ENCODE results near the gene TRAF2.
"Not testable (repeated sequence)": the region's sequence is repeated elsewhere in the genome, so short reads cannot be mapped to it uniquely, and the experiment has no call there.

TRAF2 gene

DNA sequence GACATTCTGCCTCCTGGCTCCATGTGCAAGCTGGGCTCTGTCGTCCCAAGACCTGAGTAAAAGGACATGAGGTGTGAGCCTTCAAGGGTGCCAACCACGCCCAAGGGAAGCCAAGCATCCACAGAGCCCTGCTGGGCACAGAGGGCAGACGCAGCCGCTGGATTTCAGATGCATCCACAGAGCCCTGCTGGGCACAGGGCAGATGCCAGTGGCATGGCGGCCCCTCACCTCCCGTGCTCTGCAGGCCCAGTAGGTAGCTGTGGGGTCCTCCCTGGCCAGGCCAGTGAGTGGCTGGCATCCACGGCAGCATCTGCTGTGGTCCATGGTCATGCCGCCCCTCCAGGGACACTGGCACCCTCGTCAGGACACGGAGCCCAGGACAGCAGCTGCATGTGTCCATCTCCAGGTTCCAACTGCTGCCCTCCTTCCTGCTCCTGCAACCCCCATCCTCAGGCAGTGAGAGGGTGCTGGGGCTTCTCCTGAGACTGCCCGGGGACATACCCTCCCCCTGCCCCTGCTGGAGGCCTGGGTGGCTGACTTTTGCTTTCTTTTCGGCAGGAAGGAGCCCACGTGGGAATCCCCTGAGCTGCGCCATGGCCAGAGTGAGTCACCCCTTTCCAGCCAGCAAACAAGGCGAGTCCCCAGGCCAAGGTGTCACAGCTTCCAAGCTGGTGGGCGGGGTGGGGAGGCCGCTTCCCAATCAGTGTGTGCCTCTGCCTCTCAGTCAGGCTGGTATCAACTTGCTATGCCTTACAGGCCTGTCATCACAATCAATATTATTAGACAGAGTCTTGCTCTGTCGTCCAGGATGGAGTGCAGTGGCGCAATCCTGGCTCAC lies 4.0 kb upstream of the TRAF2 start:
- DNase-seq, result peak; percentile 90 to 93

DNA sequence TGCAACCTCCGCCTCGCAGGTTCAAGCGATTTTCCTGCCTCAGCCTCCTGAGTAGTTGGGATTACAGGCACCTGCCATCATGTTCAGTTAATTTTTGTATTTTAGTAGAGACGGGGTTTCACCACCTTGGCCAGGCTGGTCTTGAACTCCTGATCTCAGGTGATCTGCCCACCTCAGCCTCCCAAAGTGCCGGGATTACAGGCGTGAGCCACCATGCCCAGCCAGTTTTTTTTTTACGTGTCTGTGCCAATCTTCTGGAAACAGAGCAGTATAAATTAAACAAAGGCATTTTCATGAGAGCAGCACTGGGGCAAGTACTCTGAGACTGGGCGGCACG lies 3.4 kb upstream of the TRAF2 start:
- DNase-seq, result not testable (repeated sequence)

DNA sequence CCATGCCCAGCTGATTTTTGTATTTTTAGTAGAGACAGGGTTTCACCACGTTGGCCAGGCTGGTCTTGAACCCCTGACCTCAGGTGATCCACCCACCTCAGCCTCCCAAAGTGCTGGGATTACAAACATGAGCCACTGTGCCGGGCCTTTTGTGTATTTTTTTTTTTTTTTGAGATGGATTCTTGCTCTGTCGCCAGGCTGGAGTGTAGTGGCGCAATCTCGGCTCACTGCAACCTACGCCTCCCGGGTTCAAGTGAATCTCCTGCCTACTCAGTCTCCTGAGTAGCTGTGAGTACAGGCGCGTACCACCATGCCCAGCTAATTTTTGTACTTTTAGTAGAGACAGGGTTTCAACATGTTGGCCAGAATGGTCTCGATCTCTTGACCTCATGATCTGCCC lies 2.6 kb upstream of the TRAF2 start:
- DNase-seq, result not testable (repeated sequence)

DNA sequence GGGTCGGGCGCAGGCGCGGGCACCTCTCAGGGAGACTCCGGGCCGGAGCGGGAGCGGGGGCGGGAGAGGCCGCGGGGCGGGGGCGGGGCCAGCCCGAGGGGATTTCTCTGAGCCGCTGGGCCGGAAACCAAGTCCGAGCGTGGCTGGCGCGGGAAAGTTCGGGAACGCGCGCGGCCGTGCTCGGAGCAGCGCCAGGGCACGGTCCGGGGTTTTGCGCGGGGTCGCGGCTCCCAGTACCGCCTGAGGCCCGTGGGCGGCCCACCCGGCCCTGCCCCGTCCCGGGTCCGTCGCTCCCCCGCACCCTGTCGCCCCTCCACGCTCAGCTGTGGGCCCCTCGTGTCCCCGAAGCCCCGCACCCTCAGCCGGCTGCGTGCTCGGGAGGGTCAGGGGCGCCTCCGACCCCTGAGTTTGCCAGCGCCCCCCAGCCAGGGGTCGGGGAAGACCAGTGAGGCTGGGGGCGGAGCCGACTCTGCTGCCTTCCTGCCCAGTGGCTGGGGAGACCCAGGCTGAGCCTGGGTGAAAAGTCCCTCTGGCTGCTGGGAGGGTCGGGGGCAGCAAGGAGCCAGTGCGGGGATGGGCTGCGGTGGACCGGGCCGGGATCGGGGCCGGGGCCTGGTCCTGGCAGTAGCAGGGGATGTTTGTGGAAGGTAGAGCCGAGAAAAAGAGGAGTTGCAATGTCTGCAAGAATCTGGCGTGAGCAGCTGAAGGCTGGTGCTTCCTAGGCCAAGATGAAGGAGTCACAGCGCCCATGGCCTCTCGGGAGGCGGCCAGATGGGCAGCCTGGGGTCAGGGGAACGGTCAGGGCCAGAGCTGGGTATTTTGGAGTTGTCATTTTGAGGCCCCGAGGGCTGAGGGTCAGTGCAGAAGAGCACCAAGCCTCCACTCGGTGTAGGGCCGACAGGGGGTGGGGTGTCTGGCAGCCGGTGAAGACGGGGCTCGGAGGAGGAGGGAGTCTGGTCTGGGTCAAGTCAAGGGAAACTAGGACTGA lies 588 bp downstream of the TRAF2 start:
- peak; percentile 47 to 56 for DNase-seq

DNA sequence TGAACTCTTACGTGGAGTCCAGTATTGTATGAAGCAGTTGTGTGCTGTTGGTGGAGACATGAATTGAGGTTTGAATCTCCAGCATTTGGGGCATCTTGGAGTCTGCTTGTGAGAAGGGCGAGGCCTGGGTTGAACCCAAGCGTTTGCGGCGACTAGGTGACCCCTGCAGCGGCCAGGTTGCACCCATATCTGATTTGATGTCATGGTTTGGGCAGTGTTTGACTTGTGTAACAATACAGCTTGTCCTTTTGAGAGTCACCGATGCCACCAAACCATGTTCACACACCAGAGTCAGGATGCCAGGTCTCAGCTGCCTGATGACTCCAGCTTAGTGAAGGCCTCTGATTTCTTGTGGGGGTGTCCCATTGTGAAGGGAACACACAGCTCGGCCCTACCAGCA lies 2.1 kb downstream of the TRAF2 start:
- DNase-seq, result no peak

DNA sequence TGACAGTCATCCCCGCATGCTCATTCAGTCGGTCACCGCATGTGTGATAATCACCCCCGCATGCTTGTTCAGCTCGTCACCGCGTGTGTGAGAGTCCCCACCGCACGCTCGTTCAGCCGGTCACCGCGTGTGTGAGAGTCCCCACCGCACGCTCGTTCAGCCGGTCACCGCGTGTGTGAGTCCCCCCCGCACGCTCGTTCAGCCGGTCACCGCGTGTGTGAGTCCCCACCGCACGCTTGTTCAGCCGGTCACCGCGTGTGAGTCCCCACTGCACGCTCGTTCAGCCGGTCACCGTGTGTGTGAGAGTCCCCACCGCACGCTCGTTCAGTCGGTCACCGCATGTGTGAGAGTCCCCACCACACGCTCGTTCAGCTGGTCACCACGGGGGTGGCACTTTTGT lies 3.5 kb downstream of the TRAF2 start:
- no peak for DNase-seq

DNA sequence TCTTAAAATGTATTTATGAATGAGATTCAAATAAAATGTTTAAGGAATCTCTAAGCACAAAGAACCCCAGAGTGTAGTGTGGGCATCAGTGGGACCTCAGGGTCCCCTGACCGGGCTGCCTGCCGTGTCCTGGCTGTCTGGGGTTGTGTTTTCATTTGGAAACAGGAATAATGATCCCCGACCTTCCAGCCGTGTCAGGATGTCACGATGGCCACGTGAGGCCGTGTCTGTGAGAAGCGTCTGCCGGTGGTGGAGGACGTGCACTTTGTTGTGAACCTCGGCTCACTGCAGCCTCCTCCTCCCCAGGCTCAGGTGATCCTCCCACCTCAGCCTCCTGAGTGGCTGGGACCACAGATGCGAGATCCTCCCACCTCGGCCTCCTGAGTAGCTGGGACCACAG lies 4.3 kb downstream of the TRAF2 start:
- DNase-seq, result no peak

DNA sequence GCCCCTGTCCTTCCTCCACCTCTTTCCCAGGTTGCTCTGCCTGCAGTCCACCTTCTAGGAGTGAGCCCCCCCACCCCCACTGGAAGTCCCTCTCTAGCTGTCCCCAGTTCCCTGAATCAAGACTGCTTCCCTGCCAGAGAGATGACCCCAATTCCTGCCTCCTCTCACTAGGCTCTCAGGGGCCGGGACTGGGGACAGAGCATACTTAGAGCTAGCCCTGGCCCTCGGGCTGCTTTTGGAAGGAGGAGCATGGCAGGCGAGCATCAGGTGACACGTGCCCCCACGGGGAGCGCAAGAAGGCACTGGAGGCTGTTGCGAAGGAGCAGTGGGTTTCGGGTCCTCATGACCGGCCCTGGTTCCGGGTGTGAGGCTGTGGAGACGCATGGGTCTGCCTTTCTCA lies 9.7 kb downstream of the TRAF2 start:
- no peak for DNase-seq

DNA sequence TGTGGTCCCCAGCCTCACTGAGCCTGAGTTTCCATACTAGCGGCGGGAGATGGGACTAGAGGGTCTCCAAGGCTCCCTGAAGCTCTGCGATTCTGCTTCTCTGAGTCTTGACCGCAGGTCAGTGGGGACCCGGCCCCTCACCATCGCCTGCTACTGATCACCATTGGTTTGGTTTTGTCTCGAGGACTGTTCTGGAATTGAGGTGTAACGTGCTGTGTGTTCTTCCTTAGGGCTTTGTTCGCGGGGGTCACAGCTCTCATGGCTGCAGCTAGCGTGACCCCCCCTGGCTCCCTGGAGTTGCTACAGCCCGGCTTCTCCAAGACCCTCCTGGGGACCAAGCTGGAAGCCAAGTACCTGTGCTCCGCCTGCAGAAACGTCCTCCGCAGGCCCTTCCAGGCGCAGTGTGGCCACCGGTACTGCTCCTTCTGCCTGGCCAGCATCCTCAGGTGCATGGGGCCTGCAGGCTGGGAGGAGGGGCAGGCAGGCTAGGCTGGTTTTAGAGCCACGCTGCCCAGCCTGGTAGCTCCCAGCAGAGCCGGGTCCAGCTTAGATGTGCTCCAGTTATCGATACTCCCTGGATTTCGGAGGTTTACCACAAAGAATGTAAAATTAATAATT lies 12.3 kb downstream of the TRAF2 start:
- no peak for DNase-seq

DNA sequence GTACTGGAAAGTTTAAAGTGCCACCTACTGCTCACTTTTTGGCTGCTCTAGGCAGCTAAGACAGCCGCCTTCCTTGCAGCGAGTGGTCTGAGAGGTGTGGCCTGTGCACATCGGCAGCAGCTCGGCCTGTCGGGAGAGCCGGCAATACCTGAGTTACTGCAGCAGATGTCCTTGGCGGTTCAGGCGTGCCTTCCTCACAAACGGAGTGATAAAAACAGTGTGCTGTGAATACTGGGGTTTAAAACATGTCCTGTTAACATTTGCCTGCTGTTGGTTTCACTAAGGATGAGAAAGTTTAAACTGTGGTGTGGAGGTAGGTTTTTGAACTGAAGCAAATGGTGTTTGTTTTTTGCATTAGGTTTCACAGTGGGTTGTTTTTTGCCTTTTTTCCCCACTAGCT lies 12.9 kb downstream of the TRAF2 start:
- DNase-seq, result no peak

DNA sequence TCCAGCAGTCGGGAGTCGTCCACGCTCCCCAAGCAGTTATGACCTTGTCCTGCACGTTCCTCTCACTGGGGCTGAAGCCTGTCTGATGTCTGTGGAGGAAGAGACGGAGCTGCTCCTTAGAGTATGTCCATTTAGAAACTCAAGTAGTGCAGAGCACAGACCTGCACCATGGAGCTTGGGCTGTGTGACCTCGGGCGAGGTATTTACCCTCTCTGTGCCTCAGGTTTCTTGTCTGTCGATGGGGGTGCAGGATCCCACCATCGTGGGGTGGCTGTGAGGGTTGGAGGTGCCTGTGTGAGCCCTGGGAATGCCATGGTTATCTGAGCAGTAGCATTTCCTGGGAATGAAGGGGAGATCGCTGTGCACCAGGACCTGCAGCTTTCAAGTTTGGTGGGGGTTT lies 14.2 kb downstream of the TRAF2 start:
- no peak for DNase-seq

DNA sequence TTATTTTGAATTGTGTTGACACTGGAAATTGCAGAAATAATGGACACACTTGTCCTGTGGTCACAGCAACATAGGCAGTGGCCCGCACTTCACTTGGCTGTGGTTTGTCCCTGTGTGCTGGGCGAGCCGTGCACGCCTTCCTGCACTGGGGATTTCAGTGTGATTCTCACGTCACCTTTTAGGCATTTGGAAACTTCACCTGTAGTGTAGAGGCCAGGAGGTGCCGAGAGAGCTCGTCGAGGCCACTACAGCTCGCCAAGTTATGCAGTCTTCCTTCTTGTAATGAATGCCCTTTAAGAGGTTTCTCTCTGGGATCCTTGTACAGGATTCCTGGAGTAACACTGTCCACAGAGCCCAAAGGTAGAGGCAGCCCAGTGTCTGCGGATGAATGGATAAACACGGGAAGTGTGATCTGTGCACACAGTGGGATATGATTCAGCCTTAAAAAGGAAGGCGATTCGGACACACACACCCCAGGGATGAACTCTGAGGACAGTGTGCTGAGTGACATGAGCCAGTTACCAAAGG lies 14.7 kb downstream of the TRAF2 start:
- no peak for DNase-seq

DNA sequence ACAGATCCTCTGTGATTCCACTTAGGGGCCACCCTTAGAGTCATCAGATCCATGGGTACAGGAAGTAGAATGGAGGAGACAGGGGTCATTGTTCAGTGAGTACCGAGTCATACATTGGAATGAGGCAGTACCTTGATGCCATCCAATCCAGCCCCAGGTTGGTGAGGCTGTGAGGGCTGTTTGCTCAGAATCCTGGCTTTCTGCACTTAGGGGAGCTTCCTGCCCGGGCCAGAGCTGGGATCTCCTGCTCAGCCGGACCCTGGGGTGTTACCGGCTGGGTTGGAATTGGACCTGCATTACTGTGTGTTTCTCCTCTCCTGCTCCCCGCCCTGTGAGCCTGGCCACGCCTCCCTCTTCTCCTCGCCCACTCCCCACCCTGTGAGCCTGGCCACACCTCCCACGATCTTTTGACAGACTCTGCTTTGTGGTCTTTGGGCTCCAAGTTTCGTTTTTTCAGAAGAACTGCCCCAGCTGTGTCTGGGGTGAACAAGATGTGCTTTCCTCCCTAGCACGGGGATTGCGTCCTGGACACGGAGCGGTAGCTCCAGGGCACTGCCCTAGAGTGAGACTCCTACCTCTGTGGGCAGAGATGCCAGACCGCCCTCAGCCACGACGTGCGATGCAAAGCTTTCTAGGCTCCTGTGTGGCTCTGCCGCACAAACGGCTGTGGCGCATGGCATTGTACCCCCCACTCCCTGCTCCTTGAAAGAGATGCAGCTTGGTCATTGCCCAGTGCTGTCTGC lies 15.4 kb downstream of the TRAF2 start:
- peak; percentile 79 to 84 for DNase-seq

DNA sequence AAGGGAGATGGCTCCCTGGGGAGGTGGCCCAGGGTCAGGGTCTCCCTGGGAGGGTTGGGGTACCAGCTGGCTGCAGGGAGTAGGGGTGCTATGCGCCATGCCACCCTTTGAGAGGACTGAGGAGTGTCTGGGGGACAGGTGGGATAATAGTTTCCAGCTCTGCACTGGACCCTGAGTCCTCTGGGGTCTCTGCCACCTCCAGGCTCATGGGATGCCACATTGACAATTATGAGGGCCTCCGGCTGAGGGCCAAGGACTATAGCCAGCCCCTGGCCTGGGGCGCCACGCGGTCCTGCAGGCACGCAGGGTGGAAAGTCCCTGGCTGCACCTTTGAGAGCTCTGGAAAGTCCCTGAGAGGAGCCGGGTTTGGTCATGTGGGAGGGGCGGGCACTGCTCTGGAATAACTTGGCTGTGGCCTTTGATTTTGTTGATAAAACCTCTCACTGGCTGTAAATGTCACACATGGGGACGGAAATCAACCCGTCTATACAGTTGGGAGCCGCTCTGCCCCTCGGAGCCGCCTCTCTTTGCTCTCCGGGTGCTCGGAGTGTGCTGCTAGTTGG lies 16.0 kb downstream of the TRAF2 start:
- peak; percentile 88 to 89 for DNase-seq

DNA sequence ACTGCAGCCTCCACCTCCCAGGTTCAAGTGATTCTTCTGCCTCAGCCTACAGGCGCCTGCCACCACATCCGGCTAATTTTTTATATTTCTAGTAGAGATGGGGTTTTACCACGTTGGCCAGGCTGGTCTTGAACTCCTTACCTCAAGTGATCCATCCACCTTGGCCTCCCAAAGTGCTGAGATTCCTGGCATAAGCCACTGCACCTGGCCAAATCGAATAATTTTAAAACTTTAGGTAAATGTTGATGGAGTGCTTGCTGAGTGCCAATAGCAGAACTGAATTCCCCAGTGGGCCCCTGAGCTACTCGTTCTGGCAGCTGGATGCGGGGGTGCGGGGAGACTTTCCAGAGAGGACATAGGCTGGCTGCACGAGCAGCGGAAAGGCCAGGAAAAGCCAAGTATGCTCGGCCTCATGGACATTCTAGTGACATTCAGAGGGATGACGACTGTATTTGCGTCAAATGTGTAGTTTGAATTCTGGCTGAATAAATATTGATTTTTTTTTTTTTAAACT lies 16.8 kb downstream of the TRAF2 start:
- DNase-seq, result no peak

DNA sequence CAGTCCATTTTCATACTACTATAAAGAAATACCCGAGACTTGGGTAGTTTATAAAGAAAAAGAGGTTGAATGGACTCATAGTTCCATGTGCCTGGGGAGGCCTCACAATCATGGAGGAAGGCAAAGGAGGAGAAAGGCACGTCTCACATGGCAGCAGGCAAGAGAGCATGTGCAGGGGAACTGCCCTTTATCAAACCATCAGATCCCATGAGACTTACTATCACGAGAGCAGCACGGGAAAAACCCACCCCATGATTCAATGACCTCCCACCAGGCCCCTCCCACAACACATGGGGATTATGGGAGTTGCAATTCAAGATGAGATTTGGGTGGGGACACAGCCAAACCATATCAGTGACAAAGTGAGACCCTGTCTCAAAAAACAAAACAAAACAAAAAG lies 19.9 kb downstream of the TRAF2 start:
- DNase-seq, result no peak

DNA sequence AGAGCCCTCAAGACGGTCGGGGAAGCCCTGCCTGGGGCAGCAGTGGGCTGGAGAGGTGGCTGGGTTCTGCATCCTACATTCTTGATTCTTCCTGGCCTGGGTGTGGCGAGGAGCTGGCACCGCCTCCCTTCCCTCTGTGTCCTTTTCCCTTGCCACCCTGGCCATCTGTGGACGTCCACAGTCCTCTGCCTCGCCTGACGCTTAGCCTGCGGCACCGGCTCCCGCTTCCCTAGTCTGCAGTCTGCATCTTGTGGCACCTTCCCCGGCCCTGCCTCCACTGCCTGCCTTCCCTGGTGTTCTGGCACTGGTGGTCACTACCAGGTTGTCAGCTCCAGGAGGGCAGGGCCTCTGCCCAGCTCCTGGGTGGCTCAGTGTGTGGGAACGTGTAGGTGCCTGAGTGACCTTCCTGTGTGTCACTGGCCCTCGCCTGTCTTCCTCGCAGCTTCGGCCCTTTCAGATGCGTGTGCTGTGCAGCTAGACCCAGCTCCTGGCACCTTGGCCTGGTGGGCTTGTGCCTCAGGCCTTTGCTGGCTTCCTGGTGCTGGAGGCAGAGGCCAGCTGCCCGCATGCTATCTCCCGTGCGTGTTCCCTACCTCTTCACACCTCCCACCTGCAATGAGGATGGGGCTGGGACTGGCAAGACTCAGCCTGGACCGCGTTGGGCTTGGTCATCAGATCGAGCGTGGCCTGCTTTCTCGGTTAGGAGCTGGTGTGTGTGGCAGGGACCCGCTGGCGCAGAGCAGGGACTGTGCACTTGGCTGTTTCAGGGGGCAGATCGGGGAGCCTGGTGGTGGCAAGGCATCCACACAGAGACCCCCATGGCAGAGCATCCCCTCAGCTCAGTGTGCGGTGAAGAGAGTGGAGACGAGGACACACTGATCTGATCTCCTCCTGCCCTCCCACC lies 20.9 kb downstream of the TRAF2 start:
- no peak for DNase-seq

DNA sequence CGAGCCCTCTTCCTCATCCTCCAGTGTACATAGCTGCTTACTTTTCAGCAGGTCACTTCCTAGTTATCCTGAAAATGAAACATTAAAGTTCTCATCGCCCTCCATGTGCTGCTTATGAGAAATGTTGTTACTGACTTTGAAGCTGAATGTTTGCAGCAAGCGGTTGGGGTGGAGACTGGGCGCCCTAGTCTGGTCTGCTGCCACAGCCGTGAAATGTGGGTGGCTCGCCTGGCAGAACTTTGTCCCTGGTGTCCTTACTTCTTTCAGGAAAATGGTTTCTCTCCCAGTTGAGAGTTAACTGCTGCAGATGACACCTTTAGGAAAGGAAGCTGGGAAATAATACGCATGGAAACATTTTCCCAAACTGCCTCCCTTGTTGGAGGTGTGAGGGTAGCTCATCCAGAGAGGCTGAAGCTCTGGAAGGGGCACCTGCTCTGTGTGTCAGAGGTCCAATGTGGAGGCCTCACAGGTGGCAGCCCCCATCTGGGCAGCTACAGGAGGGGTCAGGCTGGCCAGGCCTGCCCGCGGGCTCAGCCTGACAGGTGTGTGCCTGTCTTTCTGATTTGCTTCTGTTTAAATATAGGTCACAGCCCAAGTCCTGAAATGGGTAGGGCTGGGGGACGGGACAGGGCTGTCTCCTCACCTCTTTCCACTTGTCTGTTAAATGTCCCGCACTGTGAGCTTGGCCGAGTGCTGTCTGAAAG lies 24.0 kb downstream of the TRAF2 start:
- DNase-seq, result no peak

DNA sequence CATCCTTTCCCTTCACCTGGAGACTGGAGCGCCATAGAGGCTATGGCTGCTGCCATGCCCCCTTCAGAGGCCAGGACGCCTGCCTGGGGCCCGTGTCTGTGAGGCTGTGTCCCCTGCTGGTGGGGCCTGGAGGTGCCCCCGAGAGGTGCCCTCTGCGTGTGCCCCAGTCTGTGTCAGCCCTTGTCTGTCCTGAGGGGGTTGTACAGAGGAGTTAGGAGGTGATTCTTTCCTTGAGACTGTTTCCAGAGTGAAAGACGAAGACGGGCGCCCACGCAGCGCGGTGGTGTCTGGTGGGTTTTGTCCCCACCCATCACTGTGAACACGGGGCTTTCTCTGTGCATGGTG lies 24.6 kb downstream of the TRAF2 start:
- DNase-seq, result no peak

DNA sequence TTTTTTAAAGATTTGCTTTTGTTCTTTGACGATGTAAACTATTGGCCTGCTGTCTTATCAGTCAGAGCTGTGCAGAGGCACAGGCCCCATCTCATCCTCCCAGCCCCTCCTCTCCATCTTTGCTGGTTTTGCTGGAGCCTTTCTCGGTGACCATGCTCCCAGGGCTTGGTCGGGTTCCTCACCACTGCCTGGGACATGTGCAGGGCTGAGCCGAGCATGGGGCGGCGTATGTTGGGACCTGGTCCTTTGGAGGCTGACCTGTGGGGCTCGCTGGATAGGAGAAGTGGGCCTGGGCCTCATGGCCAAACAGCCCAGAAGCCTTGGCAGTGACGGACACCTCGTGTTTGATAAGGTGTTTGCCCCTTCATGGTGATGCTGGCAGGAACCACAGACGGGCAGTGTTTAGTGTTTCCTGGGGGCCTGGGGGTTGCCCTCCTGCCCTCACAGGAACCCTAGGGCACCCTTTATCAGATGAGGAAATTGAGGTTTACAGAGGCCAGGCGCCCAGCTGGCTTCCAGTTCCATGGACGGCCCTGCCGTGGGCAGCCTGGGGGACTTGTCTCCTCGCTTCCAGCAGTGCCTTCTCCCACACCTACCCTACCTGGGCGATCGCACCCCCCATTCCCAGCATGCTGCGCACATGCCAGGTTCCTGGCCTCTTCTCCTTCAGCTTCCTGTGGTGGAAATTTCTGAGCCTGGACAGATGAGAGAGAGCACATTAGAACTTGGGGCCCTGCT lies 27.6 kb downstream of the TRAF2 start:
- no peak for DNase-seq

Data from stimulated activated CD4-positive, alpha-beta T cell treated with anti-CD3 and anti-CD28 coated beads, Interleukin-2, amount 100 ng/mL, for 24 hours (primary cell).